A549 treated with AZD2906 at 1 μM for 4 hours (cell line): ENCODE data around the gene HNRNPA3. TPM values are rescaled to one million over a fixed set of nuclear protein-coding genes. Genes with fewer than 3 reads are reported as not detected.

Experiments
- total RNA-seq: library from RNA; stranded (reverse); fragments of 200-300 nt; extraction: Qiagen RNA extraction; gene quantifications from 5 replicates; pipeline ENCODE4 v1.2.3, GENCODE V29; 2022

HNRNPA3 gene
- 333 to 366 TPM (median 351 TPM) in 5 replicates for total RNA-seq

DNA sequence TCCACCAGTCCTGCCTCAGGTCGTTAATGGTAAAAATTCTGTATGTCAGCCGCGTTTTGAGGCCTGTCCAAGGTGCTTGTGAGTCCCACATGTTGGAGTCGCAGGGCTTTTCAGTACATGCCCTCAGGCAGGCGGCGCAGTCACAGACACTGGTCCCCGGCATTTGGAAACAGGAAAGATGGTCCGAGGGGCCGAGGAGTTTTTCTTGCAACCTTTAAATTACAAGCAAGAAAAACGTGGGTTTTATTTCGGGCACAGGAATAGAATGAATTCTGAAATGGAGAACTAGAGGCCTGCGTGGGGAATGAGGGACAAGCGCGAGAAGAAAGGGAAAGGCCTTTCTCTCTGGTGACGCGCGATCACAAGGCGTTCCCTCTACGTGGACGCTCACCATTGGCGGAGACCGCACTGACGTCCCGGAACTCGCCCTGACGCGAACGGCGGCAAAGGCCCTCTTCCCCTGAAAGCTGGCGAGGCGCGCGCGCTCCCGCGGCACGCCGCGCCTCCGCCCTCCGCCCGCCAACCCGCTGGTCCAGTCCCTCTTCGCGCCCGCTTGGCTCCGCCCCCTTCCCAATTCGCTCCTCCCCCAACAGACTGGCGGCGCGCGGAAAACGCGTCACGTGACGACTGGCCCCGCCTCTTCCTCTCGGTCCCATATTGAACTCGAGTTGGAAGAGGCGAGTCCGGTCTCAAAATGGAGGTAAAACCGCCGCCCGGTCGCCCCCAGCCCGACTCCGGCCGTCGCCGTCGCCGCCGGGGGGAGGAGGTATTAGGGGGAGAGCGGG lies at the start of gene HNRNPA3:
HNRNPA3 (plus strand) TSS at position 689 of the 785 bp plus-strand sequence; CDS start at position 695, 6 bp downstream.

DNA sequence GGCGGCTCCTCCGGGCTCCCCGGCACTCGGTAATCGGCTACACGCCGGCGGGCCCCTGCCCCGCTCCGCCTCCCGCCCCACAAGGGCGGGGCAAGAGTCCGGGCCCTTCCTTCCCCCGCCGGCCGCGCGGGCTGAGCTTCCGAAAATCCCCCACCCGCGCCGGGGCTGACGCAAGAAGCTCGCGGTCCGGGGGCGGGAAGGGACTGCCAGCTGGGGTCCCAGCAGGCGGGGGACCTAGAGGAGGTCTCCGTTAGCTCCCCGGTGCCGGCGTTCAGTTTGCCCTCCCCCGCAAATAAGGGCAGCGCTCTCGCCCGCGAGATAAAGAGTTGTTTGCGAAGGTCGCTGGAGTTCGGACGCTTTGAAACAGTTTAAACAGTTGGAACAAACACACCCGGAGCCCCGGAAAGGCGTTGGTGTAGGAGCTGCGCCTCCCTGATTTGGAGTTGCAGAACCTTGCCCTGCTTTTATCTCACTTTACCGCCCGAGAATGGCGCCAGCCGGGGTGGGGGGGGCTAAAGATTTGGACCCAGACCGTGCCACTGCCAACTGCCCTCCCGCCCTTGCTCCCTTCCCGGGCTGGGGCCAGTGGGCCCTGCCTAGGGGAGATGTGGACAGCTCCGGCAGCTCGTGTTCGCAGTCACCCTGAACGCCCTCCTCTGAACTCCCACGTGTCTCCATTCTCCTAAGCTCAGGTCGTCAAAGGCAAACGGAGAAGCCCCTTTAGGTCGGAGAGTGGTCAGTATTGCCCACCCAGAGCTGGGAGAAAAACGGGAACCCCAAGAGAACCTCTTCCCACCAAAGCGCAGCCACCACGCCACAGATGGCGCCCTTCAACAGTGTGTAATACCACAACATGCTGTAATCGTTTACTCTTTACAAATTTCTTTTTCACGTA lies 52.3 kb downstream of the HNRNPA3 start, which contains the start of gene NFE2L2:
NFE2L2 (minus strand) TSS at position 35 of the 895 bp plus-strand sequence. CDS start 151 bp downstream, outside the sequence.

Other genes starting within 250 kb of the HNRNPA3 start
- gene NFE2L2, start 51.9 kb downstream of the HNRNPA3 start, total RNA-seq = 35.6 to 43.9 TPM (median 37.3 TPM) in 5 replicates
- gene AGPS, start 180.0 kb downstream of the HNRNPA3 start, total RNA-seq = 32.4 to 42.4 TPM (median 36.2 TPM) in 5 replicates